RCC 7860 (cell line): ENCODE data around the gene RXYLT1.
"Not testable (repeated sequence)": the region's sequence is repeated elsewhere in the genome, so short reads cannot be mapped to it uniquely, and the experiment has no call there.

ENCODE experiments used
- DNase-seq: peaks from one replicate; pipeline ENCODE4 v3.0.0-alpha.2; 2015; ENCODE audit warnings: low spot score
- FAIRE-seq: peaks from 2 replicates; lab custom pipeline; 2012; peaks lifted over from hg19 to GRCh38; lab: Jason Lieb, UNC

RXYLT1 gene, protein sequence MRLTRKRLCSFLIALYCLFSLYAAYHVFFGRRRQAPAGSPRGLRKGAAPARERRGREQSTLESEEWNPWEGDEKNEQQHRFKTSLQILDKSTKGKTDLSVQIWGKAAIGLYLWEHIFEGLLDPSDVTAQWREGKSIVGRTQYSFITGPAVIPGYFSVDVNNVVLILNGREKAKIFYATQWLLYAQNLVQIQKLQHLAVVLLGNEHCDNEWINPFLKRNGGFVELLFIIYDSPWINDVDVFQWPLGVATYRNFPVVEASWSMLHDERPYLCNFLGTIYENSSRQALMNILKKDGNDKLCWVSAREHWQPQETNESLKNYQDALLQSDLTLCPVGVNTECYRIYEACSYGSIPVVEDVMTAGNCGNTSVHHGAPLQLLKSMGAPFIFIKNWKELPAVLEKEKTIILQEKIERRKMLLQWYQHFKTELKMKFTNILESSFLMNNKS

DNA sequence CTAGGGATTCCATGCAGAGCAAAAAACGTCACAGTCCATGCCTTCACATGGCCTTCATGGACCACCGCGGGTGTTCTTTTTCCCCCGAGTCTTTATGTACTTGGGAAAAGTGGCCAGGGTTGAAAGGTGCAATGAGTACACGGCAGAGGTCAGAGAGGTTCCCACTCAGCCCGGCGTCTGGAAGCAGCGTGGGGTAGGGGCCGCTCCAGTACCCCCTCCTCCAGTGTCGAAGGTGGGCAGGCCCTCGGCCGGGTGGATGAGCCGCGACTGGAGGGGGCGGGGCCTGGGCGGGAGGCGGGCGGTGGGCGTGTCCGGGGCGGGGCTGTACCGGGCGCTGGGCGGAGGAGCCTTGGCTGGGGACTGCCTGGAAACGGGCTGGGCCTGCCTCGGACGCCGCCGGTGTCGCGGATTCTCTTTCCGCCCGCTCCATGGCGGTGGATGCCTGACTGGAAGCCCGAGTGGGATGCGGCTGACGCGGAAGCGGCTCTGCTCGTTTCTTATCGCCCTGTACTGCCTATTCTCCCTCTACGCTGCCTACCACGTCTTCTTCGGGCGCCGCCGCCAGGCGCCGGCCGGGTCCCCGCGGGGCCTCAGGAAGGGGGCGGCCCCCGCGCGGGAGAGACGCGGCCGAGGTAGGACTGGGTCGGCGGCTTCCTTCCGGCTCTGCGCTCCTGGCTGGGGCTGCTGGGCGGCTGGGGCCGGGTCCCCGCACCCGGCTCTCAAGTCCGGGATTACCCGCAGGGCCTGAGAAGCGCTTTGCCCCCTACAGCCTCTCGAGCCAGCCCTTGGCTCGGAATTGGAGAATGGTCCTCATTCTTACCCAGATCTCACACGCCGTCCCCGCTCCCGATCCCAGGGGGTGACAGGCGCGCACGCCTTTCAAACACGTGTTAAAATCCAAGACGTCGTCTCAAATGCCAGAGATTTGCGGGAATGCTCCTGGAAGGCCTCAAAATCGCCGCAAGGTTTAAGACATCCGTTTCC lies at the start of gene RXYLT1:
RXYLT1 (plus strand) TSS at position 412 of the 984 bp plus-strand sequence; CDS start at position 464, 52 bp downstream.
- DNase-seq (peak; percentile 60), FAIRE-seq (no peak)

DNA sequence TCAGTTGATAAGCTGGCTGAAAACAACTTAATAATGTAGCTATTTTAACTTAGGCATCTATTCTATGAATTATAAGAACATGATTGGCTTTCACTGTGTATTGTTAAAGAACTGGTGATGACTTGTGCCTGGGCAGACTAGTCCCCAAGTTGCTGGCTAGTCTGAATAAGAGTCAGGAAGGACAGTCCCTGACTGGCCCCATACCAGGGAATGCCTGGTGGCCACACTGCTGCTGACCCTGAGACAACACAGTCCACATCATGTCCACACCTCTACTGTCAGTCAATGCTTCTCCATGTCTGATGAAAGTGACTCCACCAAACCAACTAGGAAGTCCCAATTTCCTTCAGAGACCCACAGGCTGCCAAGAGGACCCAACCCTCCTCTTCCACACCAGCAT lies 46.9 kb upstream of the RXYLT1 start:
- not testable (repeated sequence) for FAIRE-seq, DNase-seq

DNA sequence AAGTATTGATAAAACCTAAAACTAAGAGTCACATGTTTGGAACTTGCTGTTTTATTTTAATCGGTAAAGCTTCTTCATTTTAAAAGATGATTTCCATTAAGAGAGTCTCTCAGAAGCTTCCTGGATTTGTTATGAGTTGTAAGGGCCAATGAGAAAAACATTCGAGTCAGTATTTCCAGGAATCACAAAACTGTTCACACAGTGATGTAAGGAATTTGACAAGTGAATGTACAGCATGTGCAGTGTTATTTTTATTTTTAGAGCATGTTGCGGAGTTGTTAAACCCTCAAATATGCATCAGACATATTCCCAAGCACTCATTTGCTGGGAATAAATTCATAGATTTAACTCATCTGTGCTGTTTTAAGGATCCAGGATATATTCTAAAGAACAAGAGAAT lies 46.1 kb upstream of the RXYLT1 start:
- DNase-seq, FAIRE-seq: not testable (repeated sequence)

DNA sequence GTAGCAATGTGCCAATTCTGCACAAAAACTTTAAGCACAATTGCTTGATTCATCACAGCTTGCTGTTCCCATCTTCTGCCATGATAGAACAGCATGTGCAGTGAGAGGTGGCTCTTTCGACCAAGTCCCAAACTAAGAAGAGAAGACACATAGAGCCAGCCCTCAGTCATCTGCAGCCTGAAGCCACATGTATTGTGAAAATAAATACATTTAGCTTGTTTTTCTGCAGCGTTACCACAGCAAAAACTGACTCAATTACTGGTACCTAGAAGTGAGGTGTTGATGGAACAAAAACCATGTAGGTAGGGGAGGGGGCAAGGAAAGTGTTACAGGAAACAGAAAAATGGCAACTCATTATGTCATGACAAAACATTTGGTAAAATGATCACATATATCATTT lies 39.2 kb upstream of the RXYLT1 start:
- FAIRE-seq, DNase-seq: not testable (repeated sequence)

DNA sequence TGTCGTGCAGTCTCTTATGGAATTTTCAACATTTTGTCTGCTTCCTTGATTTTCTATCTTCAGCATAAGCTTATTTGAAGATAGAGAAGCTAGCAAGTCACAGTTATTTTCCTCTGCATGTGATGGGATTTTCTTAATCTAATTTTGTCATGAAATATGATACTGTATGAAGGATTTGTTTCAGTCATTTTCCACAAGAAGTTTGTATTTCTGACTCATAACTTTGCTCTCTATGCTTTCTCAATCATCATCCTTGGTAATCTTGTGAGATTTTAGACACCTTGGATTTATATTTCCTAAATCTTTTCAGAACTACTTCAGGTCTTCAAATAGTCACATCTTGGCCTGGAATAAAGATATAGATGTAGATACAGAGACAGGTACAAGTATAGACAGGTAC lies 38.3 kb upstream of the RXYLT1 start:
- not testable (repeated sequence) for FAIRE-seq, DNase-seq

DNA sequence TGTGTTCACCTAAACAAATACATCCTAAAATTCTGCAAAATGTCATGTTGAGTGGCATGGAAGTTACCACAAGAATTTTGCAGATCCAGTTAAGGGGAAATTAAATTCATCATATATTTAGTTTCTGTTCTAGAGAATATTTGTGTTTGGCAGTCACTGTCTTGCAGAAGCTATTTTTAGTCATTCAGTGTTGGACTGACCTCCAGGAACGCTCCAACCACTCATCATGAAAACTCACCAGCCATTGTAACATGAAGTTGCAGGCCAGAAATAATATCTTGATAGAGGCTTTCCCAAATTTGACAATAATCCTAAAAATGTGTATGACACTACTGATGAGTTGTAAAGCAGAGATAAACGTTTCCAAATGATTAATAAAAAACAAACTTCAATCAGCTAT lies 35.6 kb upstream of the RXYLT1 start:
- not testable (repeated sequence) for DNase-seq, FAIRE-seq

DNA sequence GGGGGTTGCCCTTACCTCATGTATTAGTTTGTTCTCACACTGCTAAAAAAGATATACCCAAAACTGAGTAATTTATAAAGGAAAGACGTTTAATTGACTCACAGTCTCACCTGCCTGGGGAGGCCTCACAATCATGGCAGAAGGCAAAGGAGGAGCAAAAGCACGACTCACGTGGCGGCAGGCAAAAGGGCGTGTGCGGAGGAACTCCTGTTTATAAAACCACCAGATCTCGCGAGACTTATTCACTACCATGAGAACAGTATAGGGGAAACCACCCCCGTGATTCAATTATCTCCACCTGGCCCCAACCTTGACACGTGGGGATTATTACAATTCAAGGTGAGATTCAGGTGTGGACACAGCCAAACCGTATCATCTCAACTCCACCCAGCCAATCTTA lies 33.2 kb upstream of the RXYLT1 start:
- not testable (repeated sequence) for FAIRE-seq, DNase-seq

DNA sequence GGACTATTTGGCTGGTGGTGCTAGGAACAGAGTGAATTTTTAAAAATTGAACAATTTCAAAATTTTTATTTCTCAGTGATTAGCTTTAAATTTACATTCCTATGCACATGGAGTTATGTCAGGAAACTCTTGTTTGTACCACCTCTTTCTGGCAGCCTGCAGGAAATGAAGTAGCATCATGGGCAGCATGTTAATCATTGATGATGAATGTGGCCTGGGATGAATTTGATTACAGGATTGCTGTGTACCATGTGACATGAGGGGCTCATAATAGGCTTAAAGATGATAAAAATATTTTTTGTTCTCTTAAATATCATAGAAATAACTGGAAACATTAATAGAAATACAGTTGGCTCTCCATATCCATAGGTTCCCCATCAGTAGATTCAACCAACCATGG lies 32.6 kb upstream of the RXYLT1 start:
- FAIRE-seq, DNase-seq: not testable (repeated sequence)

DNA sequence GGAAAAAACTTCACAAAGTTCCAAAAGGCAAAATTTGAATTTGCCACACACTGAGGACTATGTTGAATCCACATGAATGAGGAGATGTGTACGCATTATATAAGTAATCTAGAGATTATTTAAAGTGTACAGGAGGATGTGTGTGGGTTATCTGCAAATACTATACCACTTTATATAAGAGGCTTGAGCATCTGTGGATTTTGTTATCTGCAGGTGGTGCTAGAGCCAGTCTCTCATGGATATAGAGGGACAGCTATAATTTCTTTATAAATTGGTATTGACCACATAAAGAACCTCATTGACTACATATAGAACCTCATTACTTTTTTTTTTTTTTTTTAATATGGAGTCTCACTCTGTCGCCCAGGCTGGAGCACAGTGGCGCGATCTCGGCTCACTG lies 32.2 kb upstream of the RXYLT1 start:
- FAIRE-seq: no peak
- DNase-seq: no peak

DNA sequence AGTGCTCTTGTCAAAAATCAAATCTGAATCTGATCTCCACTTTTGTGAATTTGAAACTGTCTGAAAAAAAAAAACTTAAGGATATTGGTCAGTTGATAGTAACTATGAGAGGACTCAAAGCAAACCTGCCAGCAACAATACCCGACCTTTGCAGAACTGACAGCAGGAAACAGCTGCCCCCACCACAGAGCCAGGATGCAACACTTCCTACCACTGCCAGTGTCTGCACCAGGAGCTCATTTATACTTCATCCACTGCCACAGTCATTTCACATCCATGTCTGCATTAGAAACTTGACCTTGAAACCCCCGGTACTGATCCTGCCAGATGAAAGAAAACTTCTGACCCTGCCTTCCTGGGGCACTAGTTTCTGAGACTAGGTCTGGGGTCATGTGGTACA lies 27.4 kb upstream of the RXYLT1 start:
- FAIRE-seq (no peak), DNase-seq (no peak)

DNA sequence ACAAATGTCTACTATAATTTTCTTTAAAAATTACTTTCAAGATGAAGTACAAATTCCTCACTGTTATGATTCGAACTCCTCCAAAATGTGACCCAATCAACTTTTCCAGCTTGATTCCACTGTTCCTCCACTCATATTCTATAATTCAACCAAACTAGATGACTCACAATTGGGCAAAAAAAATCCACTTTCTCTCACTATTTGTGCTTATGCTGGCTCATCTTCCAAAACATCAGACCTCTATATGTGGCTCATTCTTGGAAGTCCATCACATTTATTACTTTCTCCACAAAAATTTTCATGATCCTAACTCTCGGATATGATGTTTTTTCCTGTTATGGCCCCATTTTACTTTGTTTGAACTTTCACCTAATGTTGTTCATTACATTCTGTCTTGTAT lies 26.9 kb upstream of the RXYLT1 start:
- no peak for FAIRE-seq
- DNase-seq: no peak

DNA sequence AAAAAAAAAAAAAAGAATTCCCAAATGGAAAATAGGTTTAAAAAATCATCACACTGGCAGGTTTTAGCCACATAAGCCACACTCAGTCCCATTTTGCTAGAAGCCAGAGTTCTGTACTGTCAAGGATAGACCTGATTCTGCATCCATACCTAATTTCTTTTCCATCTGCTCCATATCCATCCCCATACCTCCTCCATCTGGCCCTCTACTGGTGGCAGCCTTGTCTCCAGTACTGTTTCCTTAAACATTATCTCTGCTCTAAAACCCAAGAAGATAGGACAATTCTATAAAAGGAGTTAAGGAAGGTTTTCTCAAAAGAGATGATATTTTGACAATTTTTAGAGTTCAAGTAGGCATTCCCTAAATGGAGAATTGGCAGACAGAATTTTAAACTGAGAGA lies 26.0 kb upstream of the RXYLT1 start:
- no peak for FAIRE-seq
- DNase-seq: no peak

DNA sequence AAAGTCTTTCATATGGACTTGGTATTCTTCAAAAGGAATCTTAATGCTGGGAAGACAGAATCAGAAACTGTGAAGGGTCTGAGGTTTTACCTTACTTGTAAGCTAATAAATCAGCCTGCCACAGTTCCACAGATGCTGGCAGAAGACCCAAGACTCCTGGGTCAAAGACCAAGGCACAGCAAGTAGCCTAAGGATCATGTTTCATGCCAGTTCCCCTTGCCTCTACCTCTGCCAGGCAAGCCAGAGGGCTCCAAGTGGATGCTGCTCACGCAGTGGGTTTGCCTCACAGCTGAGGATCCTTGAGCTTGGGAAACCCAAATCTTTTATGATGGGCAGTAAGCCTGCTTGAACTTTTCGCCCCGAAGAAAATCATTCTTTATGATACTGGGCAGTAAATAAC lies 15.2 kb upstream of the RXYLT1 start:
- no peak for FAIRE-seq

DNA sequence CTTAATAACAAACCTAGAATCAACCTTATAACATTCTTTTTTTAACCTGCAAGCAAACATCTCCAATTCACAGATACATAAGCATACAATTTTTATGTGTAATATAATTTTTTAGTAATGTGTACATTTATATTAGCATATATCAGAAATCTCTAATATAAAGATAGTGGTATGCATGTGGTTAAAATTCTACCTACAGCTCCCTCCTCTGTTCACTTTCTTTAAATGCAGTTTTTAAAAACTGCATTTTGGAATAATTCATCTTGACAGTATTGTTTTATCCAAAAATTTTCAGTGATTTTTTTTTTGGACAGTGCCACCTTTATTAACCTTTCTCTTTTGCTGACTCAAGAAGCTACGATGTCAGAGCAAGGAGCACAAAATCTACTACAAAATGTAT lies 13.2 kb upstream of the RXYLT1 start:
- FAIRE-seq (no peak), DNase-seq (no peak)

More for the DNA sequence above, 15.2 kb upstream of the RXYLT1 start:
- DNase-seq: no peak

DNA sequence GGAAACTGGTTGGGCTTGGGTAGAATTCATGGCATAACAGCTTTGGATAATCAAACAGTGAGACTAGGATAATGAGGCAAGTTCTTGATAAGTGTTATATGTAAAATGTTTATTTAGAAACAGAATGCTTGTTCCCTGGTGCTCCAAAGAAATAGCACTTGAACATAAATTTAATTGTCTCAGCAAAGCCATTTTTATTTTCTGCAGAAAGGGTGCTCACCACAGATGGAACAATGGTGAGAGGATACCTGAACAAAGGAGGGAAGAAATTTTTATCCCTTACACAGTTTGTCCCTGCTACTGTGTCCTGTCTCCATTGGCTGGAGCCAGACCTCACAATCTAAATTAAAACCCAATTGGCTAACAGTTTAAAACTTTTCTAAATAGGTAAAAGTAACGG lies 9.3 kb upstream of the RXYLT1 start:
- no peak for FAIRE-seq
- no peak for DNase-seq

DNA sequence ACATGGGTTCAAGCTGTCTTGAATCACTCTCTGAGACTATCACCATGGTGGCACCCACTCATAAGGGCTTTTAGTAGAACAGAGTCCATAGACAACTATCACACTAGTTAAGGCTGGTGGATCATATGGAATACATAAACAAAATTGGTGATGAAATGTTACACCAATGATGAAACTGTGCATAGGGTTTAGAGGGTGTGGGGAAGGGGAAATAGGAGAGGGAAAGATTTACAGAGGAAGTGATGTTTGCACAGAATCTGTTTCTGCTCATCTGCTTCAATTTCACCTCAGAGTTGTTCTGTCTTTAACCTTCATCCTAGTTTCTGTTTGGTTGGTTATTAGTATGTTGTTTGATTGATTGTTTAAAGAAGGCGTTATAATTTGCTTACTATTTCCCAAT lies 2.4 kb upstream of the RXYLT1 start:
- DNase-seq (no peak), FAIRE-seq (no peak)

DNA sequence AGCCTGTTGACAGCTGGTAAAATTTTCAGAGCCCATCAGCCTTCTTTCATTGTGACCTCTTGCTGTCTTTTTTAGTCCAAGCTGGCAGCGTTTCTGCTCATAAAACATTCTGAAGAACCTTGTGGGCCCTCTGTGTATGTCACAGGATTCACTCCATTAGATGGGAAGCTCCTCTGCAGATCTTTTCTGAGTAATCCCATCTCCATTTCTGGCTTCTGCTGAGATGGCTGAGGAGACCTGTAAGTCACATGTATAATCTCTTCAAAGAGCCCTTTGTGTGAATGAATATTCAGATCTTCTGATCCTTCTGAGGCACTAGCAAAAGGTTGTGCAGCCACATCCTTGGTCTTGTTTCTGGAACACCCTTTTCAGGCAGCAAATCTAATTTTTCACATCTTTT lies 2.8 kb downstream of the RXYLT1 start:
- DNase-seq (no peak), FAIRE-seq (no peak)

DNA sequence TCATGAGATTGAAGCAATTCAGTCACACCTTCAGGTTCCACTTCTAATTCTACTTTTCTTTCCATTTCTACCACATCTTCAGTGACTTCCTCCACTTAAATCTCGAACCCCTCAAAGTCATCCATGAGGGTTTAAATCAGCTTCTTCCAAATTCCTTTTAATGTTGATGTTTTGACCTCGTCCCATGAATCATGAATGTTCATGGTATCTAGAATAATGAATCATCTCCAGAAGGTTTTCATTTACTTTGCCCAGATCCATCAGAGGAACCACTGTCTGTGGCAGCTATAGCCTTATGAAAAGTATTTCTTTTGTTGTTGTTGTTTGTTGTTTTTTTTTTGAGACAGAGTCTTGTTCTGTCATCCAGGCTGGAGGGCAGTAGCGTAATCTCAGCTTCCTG lies 7.6 kb downstream of the RXYLT1 start:
- no peak for FAIRE-seq

DNA sequence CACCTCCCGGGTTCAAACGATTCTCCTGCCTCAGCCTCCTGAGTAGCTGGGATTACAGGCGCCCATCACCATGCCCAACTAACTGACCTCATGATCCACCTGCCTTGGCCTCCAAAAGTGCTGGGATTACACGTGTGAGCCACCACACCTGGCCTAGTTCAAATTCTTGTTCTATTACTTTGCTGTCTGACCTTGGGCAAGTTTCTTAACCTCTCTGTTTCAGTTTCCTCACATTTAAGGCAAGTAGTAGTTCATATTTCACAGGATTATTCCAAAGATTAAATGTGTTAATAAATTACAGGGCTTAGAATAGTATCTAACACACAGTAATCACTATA lies 10.9 kb downstream of the RXYLT1 start:
- FAIRE-seq (no peak), DNase-seq (no peak)

More for the DNA sequence above, 7.6 kb downstream of the RXYLT1 start:
- no peak for DNase-seq

DNA sequence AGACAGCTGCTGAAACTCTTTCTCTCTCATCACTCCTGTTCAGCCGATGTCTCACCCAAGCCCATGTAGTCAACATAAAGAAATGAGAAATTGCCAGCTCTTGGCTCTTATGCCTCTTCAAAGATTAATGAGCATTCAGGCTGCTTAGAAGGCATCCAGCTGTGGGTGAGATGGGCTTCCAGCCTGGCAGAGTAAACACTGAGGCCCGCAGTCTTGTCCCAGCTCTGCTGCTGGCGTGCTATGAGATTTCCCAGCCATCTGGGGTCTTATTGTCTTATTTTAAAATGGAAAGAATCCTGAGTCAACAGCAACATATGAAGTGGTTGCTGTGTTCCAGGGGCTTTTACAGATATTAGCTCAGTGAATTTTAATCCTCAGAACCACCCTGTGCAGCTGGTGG lies 12.6 kb downstream of the RXYLT1 start:
- no peak for DNase-seq
- no peak for FAIRE-seq

DNA sequence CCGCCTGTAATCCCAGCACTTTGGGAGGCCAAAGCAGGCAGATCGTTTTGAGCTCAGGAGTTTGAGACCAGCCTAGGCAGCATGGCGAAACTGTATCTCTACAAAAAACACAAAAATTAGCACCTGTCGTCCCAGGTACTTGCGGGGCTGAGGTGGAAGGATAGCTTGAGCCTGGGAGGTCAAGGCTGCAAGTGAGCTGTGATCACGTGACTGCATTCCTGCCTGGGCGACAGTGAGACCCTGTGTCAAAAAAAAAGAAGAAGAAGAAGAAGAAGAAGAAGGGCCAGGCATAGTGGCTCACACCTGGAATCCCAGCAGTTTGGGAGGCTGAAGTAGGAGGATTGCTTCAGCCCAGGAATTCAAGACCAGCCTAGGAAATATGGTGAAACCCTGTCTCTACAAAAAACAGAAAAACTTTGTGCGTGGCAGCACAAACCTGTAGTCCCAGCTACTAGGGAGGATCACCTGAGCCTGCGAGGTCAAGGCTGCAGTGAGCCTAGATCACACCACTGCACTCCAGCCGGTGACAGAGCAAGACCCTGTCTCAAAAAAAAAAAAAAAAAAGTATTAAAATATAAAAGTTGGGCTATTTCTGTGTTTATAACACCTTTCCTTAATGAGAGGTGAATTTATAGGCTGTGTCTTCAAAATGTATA lies 15.5 kb downstream of the RXYLT1 start:
- DNase-seq: no peak
- FAIRE-seq: no peak
